DOHH2 (cell line): ENCODE results near the gene CCM2.

ENCODE experiments used
- EZH2phosphoT487 ChIP-seq: fragments of 200-600 bp; sonication (generic); IDR thresholded peaks from 2 replicates; pipeline ENCODE4 v1.6.1; 2017; ENCODE audit warnings: borderline replicate concordance, mild to moderate bottlenecking, antibody characterized with exemption, low read length, moderate library complexity, mixed read lengths
- TF ChIP-seq, protein P1 (sequence below): fragments of 200-600 bp; sonication (generic); IDR thresholded peaks from one replicate; pipeline ENCODE4 v1.5.1; 2014; ENCODE audit warnings: antibody characterized with exemption, mild to moderate bottlenecking, low read depth, low read length; ENCODE audit not compliant: poor library complexity, severe bottlenecking

DNA sequence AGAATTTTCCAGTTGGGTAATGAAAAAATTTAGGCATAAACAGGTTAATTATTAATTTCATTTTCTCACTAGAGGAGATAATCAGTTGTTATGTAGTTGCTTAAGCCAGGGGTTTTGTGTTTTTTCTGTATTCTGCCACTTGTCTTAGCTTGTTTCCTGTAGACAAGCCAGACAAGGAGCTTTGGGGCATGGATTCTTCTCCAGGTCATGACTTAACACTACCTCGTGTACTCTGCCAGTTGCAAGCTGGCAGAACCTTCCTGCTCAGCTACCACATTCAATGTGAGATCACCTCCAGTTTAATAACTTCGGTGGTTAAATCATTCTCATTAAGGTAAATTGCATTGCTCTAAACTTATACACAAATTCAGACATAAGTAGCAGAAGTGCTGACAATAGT, 1.8 kb downstream of the CCM2 start:
- TF ChIP-seq, protein P1, sequence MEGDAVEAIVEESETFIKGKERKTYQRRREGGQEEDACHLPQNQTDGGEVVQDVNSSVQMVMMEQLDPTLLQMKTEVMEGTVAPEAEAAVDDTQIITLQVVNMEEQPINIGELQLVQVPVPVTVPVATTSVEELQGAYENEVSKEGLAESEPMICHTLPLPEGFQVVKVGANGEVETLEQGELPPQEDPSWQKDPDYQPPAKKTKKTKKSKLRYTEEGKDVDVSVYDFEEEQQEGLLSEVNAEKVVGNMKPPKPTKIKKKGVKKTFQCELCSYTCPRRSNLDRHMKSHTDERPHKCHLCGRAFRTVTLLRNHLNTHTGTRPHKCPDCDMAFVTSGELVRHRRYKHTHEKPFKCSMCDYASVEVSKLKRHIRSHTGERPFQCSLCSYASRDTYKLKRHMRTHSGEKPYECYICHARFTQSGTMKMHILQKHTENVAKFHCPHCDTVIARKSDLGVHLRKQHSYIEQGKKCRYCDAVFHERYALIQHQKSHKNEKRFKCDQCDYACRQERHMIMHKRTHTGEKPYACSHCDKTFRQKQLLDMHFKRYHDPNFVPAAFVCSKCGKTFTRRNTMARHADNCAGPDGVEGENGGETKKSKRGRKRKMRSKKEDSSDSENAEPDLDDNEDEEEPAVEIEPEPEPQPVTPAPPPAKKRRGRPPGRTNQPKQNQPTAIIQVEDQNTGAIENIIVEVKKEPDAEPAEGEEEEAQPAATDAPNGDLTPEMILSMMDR, result no peak
- TF ChIP-seq EZH2phosphoT487, result no peak
